ENCODE data around the gene ZNF580.

ZNF580 gene

DNA sequence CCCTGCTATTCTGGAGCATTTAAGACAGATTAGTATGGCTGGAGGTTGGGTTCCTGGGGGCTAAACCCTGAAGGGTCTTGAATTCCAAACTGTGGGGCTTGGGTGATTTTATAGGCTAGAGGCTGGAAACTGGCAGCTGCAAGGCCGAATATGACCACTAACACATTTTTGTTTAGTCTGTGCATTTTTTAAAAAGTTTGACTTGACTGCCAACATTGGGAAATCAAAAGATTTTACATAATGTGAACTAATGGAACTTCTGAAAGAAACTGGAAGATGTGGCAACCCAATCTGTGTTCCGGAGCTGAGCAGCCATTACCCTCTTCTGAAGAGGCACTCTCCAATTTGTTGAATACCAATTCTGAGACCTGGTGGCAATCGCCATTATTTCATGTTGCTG is 21.5 kb upstream of the ZNF580 start:
- no peaks in the 10 kb centered on the region for H3K27me3 ChIP-seq (replicated peaks)
- no peak overlapping the region for H3K4me3 ChIP-seq (ENCODE audit: low read depth, low read length)
- H3K27ac ChIP-seq: no peak overlapping the region
- DNase-seq: no peak
- TF ChIP-seq, protein P1, sequence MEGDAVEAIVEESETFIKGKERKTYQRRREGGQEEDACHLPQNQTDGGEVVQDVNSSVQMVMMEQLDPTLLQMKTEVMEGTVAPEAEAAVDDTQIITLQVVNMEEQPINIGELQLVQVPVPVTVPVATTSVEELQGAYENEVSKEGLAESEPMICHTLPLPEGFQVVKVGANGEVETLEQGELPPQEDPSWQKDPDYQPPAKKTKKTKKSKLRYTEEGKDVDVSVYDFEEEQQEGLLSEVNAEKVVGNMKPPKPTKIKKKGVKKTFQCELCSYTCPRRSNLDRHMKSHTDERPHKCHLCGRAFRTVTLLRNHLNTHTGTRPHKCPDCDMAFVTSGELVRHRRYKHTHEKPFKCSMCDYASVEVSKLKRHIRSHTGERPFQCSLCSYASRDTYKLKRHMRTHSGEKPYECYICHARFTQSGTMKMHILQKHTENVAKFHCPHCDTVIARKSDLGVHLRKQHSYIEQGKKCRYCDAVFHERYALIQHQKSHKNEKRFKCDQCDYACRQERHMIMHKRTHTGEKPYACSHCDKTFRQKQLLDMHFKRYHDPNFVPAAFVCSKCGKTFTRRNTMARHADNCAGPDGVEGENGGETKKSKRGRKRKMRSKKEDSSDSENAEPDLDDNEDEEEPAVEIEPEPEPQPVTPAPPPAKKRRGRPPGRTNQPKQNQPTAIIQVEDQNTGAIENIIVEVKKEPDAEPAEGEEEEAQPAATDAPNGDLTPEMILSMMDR (IDR thresholded peaks at IDR 0.05; ENCODE audit: low read depth, low read length, missing control alignments): no peak
- in situ Hi-C loops (cut with HindIII; ENCODE audit: low pct_ligation_motif_present, low sequenced_read_pairs): loop anchor here (25.0 kb wide), 1 partner anchor 232 kb away; the partner anchor contains the start of genes RPL28, TMEM190 and TMEM238
- H3K36me3 ChIP-seq (replicated peaks): peaks cover 35% of the 10 kb centered on the region

DNA sequence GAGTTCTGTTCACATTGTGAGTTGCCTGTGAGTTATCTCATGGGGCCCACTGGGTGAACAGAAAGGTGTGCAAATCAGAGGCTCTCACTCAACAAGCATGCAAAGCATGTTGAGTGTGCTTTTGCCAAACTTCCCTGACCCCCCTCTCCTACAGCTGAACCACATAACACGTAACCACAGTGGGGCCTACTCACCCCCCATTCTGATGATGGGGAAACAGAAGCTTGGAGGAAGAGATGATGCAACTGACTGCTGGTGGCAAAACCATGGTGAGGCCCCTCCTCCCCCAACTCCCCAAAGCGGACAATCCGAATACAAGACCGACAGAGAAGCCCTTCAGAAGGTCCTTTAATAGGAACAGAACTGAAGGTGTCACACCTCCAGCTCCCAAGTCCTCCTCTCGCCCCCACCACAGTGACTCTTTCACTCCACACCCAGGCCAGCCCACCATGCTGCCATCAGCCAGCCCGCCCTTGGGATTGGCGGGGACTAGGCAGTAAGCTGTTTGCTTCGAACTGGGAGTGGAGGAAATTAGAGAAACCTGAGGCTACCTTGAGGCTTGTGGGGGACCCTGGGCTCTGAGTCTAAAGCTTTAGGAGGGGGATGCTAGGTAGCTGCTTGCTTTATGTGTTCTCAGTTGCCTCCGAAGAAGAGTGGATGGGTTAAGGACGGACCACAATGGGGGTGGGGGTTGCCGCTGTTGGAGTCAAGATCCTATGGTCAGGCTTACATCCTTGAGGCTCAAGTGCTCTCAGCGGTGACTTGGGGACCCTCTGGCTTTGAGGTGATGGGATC is 20.2 kb upstream of the ZNF580 start:
- DNase-seq: no peak
- no peak overlapping the region for H3K4me3 ChIP-seq (ENCODE audit: low read depth, low read length)
- TF ChIP-seq, protein P1 (IDR thresholded peaks at IDR 0.05; ENCODE audit: low read depth, low read length, missing control alignments): no peak
- no peaks in the 10 kb centered on the region for H3K27me3 ChIP-seq (replicated peaks)
- H3K36me3 ChIP-seq (replicated peaks): peaks cover 25% of the 10 kb centered on the region
- no peak overlapping the region for H3K27ac ChIP-seq
- in situ Hi-C loops (cut with HindIII; ENCODE audit: low pct_ligation_motif_present, low sequenced_read_pairs): loop anchor here (25.0 kb wide), 1 partner anchor 233 kb away; the partner anchor contains the start of genes RPL28, TMEM190 and TMEM238

DNA sequence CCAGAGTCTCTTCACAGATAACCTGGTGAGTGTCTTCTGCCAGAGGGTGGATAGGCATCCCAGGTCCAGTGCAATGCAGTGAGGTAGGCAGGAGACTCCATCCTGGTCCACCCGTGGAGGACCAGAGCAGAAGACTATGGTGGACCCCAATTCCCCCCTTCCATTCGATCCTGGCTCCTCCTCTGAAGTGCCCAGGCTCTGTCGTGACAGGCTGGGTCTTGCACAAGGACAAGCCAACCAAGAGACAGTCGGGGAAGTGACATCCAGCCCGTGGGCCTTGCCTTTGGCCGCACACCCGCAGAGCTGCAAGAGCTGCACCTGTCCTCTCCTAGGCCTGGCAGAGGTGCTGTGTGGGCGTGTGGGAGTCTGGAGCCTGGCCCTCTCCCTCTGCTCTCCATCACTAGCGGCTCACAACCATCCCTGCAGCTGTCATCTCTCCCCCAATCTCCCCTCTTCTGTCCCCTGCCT is 19.6 kb upstream of the ZNF580 start:
- Histone ChIP-seq H3K27ac (no peak overlapping the region), H3K27me3 (replicated peaks) (no peaks in the 10 kb centered on the region), H3K36me3 (replicated peaks) (peaks cover 20% of the 10 kb centered on the region), H3K4me3 (ENCODE audit: low read depth, low read length) (no peak overlapping the region)
- DNase-seq: no peak
- TF ChIP-seq, protein P1 (IDR thresholded peaks at IDR 0.05; ENCODE audit: low read depth, low read length, missing control alignments): no peak
- in situ Hi-C loops (cut with HindIII; ENCODE audit: low pct_ligation_motif_present, low sequenced_read_pairs): loop anchor here (25.0 kb wide), 1 partner anchor 234 kb away; the partner anchor contains the start of genes RPL28, TMEM190 and TMEM238

DNA sequence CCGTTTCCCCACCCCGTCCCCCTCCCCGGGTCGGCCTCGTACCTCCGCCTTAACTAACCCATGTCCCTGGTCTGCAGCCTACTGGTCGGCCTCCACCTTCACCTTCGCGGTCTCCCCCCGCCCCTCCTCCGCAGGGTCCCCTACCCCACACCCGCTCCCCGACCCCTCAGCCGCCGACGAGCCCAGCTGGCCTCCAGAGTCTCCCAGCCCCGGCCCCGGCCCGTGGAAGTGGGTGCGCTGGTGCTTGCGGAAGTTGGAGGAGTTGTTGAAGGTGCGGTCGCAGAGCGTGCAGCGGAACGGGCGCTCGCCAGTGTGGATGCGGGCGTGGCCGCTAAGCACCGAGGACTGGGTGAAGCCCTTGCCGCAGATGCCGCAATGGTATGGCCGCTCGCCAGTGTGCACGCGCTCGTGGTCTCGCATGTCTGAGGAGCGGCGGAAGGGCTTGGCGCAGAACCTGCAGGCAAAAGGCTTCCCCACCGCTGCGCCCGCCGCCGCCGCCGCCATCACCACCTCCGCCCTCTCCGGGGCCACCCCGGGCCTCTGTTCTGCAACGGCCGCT is 19.1 kb upstream of the ZNF580 start:
- in situ Hi-C loops (cut with HindIII; ENCODE audit: low pct_ligation_motif_present, low sequenced_read_pairs): loop anchor here (25.0 kb wide), 1 partner anchor 234 kb away; the partner anchor contains the start of genes RPL28, TMEM190 and TMEM238

DNA sequence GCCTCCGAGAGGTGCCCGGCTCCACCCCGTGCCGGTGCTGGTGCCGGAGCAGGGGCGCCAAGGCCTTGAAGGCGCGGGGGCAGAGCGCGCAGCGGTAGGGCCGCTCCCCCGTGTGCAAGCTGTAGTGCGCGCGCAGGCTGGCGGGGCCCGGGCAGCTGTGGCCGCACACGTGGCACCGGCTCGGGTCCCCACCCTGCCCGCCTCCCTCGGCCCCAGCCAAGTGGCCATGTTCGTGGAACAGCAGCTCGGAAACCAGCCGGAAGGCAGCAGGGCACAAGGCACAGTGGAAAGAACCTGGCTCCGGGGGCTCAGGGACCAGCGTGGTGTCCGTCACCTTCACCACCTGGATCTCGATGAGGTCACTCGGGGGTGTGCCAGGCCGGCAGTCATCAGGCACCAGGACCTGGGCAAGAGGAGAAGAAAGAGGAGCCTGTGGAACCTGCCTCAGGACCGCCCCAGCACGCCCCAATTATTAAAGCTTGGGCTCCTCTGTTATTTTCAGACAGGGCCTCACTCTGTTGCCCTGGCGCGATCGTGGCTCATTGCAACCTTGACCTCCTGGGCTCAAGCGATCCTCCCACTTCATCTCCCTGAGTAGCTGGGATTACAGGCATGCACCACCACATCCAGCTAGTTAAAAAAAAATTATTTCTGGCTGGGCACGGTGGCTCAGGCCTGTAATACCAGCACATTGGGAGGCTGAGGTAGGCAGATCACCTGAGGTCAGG is 18.4 kb upstream of the ZNF580 start:
- DNase-seq: no peak
- TF ChIP-seq, protein P1 (IDR thresholded peaks at IDR 0.05; ENCODE audit: low read depth, low read length, missing control alignments): no peak
- H3K36me3 ChIP-seq (replicated peaks): peaks cover 12% of the 10 kb centered on the region
- H3K27ac ChIP-seq: no peak overlapping the region
- no peaks in the 10 kb centered on the region for H3K27me3 ChIP-seq (replicated peaks)
- in situ Hi-C loops (cut with HindIII; ENCODE audit: low pct_ligation_motif_present, low sequenced_read_pairs): loop anchor here (25.0 kb wide), 1 partner anchor 235 kb away; the partner anchor contains the start of genes RPL28, TMEM190 and TMEM238
- no peak overlapping the region for H3K4me3 ChIP-seq (ENCODE audit: low read depth, low read length)

More for the DNA sequence above, 19.1 kb upstream of the ZNF580 start:
- H3K36me3 ChIP-seq (replicated peaks): peaks cover 15% of the 10 kb centered on the region
- H3K4me3 ChIP-seq (ENCODE audit: low read depth, low read length): no peak overlapping the region
- TF ChIP-seq, protein P1 (IDR thresholded peaks at IDR 0.05; ENCODE audit: low read depth, low read length, missing control alignments): no peak
- no peaks in the 10 kb centered on the region for H3K27me3 ChIP-seq (replicated peaks)
- DNase-seq: no peak
- H3K27ac ChIP-seq: no peak overlapping the region

Measured in brain microvascular endothelial cell (primary cell).